HFFc6 (cell line): ENCODE data around the gene MAPK11. TPM values are rescaled to one million over a fixed set of nuclear protein-coding genes. Genes with fewer than 3 reads are reported as not detected.

Source experiments
- DNase-seq: peaks from one replicate; pipeline ENCODE4 v3.0.0-alpha.2; 2018
- H3K27ac Mint-ChIP-seq: 2 replicates; pipeline ENCODE4 v1.8.0; 2020; ENCODE audit warnings: mild to moderate bottlenecking, mixed read lengths
- H3K27me3 Mint-ChIP-seq: 2 replicates; pipeline ENCODE4 v1.8.0; 2021; ENCODE audit warnings: mild to moderate bottlenecking, moderate library complexity, mixed read lengths; ENCODE audit not compliant: insufficient read depth
- H3K36me3 Mint-ChIP-seq: 2 replicates; pipeline ENCODE4 v1.8.0; 2021; ENCODE audit warnings: low read depth, mixed read lengths
- H3K4me1 Mint-ChIP-seq: 2 replicates; pipeline ENCODE4 v1.8.0; 2020; ENCODE audit warnings: low read depth, mixed read lengths
- H3K4me3 Mint-ChIP-seq: 2 replicates; pipeline ENCODE4 v1.8.0; 2020; ENCODE audit warnings: mild to moderate bottlenecking, moderate library complexity, mixed read lengths
- H3K9me3 Mint-ChIP-seq: 2 replicates; pipeline ENCODE4 v1.8.0; 2020; ENCODE audit warnings: mild to moderate bottlenecking, mixed read lengths
- CTCF ChIP-seq: fragments of 200-600 bp; sonication (generic); IDR thresholded peaks from 2 replicates; pipeline ENCODE4 v1.5.0; 2021; ENCODE audit warnings: antibody characterized with exemption, mild to moderate bottlenecking
- total RNA-seq, 6 experiments: library from RNA; stranded (reverse); fragmentation: NEBNext Ultra II Directional; extraction: Animal tissue kit (Norgen Biotek cat#: 25700); gene quantifications; 2 replicates in 1 of 6; 3 replicates in 5 of 6; pipeline ENCODE4 v1.2.3, GENCODE V29; 2021

Gene MAPK11
- total RNA-seq, 6 experiments from 2014 or later, result 6.0 to 10.2 (median 7.8) TPM

DNA sequence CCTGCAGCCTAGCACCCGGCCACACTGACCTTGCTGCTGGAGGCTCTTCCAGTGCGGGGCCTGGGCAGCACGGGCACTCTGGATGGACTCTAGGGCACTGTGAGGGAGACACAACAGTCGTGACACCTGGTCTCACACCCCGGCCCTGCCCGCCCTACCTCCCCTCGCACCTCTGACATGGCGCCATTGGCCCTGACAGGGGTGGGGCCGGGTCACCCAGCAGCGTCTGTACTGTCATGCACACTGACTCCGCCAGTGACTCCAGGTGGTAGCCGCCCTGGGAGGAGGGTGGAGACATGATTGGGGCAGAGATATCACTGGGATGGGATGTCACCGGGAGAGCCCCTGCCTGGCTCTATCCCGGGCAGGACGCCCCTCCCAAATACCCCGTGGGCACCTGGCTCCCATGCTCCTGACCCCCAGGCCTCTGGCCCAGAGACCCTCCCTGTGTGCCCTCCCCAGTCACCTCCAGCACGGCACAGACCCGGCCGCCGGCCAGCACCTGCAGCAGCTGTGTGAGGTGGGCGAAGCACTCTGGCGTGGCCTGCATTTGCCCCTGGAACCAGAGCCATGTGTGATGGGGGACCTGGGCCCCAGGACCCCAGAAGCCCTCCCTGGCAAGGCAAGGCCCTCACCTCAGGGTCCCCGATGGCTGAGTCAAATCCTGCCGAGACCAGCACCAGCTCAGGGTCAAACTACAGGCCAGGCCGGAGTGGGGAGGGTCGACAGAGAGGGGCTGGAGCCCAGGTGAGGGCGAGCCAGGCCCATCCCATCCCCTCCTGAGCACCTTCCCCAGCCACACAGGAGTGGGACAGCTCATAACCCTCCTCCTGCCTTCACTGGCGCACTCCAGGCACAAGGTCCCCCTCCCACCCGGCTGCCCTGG, 21.7 kb downstream of the MAPK11 start:
- no peak overlapping the region for H3K4me3 Mint-ChIP-seq
- peaks cover 10% of the 10 kb centered on the region; the same call in 1 of the 2 replicates for H3K36me3 Mint-ChIP-seq
- no peak for TF ChIP-seq CTCF
- no peaks in the 10 kb centered on the region; the same call in 1 of the 2 replicates for H3K9me3 Mint-ChIP-seq
- peak overlapping the region; percentile 85 for H3K27ac Mint-ChIP-seq
- H3K27me3 Mint-ChIP-seq, result peaks cover 8% of the 10 kb centered on the region
- peaks cover 23% of the 10 kb centered on the region; the same call in 1 of the 2 replicates for H3K4me1 Mint-ChIP-seq
- DNase-seq, result no peak

DNA sequence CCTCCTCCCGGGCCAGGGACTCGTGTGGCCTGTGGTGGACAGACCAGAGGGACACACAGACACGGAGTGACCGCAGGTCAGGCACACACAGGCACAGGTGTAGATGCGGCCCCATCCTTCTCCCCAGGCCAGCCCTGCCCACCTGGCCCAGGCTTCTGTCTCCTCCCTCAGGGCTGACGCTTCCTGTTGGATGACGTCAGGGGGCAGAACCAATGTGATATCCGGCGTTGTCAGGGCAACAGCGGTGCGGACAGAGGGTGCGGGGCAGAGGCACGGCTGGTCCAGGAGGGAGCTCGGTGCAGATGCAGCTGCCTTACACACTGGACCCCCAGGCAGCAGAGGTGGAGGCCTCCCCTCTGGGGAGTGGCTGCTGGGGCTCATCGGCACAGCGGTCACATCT, 22.4 kb downstream of the MAPK11 start:
- no peak for TF ChIP-seq CTCF
- Mint-ChIP-seq H3K27me3 (peaks cover 11% of the 10 kb centered on the region), H3K9me3 (no peaks in the 10 kb centered on the region; the same call in 1 of the 2 replicates), H3K36me3 (peaks cover 13% of the 10 kb centered on the region), H3K4me1 (peaks cover 28% of the 10 kb centered on the region), H3K4me3 (peak overlapping the region; percentile 30; the same call in 1 of the 2 replicates), H3K27ac (peak overlapping the region; percentile 85)
- peak; percentile 60 for DNase-seq

DNA sequence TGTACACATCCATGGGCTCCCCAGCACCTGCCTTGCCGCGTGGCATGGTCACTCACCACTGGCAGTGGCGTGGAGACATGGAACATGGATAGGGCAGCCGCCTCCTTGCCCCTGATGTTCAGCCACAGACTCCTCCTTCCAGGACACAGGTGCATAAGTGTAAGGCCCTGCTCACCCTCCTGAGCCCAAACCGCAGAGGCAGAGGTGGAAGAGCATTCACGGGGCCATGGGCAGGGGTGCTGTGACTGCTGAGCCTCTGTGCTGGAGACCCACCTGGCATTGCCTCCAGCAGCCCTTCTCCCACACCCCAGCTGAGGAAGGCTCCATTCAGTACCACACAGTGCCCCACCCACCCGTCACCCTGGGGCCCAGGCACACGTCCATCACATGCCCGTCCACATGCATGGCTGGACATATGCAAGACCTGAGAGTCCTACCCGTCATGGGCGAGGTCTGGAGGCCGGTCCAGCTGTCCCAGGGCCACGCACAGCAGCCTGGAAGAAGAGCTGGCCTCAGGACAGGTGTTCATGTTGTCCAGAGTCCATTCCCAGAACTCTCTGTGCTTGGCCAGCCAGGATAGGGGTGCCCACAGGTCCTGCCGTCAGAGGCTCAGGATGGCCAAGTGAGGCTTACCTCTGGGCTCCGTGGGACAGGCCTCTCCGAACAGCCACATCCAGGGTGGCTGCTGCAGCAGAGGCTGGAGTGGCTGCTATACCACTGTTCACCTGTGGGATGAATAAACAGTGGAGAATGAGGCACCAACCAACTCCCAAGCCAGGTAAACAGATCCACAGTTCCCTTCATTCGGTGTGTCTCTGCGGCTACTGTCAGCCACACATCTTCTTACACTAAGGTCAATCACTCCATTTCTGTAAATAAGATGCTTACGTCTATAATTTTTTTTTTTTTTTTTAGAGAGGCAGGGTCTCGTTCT, 23.7 kb downstream of the MAPK11 start:
- peak; percentile 50 for TF ChIP-seq CTCF
- Mint-ChIP-seq H3K4me3 (peak overlapping the region; percentile 89; the same call in 1 of the 2 replicates), H3K27me3 (peaks cover 11% of the 10 kb centered on the region), H3K4me1 (peaks cover 39% of the 10 kb centered on the region), H3K9me3 (no peaks in the 10 kb centered on the region; the same call in 1 of the 2 replicates), H3K36me3 (peaks cover 18% of the 10 kb centered on the region), H3K27ac (peak overlapping the region; percentile 85)
- DNase-seq, result no peak

GRCh38 chr22:50245214-50246072, 24.7 kb downstream of the MAPK11 start:
- peaks cover 11% of the 10 kb centered on the region for H3K27me3 Mint-ChIP-seq
- H3K9me3 Mint-ChIP-seq, result no peaks in the 10 kb centered on the region; the same call in 1 of the 2 replicates
- no peak for DNase-seq
- H3K4me1 Mint-ChIP-seq, result peaks cover 46% of the 10 kb centered on the region
- peak overlapping the region; percentile 89 for H3K4me3 Mint-ChIP-seq
- peak overlapping the region; percentile 92 for H3K27ac Mint-ChIP-seq
- TF ChIP-seq CTCF, result no peak
- H3K36me3 Mint-ChIP-seq, result peaks cover 18% of the 10 kb centered on the region
